ENCODE data around the gene SPATA20.

- TF ChIP-seq ZNF317 (CRISPR knock-in tag; IDR thresholded peaks at IDR 0.05; ENCODE audit: borderline replicate concordance, low read depth) (no peak), CTCF (IDR thresholded peaks at IDR 0.05) (no peak), USF2 (CRISPR knock-in tag; IDR thresholded peaks at IDR 0.05) (no peak), RELA (CRISPR knock-in tag; IDR thresholded peaks at IDR 0.05; ENCODE audit: borderline replicate concordance) (no peak), MAX (CRISPR knock-in tag; IDR thresholded peaks at IDR 0.05) (no peak), USF1 (CRISPR knock-in tag; IDR thresholded peaks at IDR 0.05) (no peak), ATF6 (CRISPR knock-in tag; IDR thresholded peaks at IDR 0.05) (no peak), ZNF671 (CRISPR knock-in tag; IDR thresholded peaks at IDR 0.05) (no peak)
Observed at GRCh38 chr17:50561746-50562141, 14.8 kb downstream of the SPATA20 start.
